Lower leg skin (tissue), 4 donors: ENCODE measurements around the gene BAIAP2. TPM values are rescaled to one million over a fixed set of nuclear protein-coding genes. Genes with fewer than 3 reads are reported as not detected.

ENCODE experiments used
- DNase-seq, 2 donors: peaks; one replicate each; pipeline ENCODE4 v3.0.0-alpha.2; 2019; ENCODE audit warnings: low spot score in 2 of 2
- H3K4me3 ChIP-seq: fragments of 200-600 bp; sonication (generic); 2 replicates; pipeline ENCODE4 v1.5.1; 2017; ENCODE audit warnings: mild to moderate bottlenecking, low read depth; ENCODE audit not compliant: poor library complexity, severe bottlenecking
- CTCF ChIP-seq, 3 donors: fragments of 450-650 bp; IDR thresholded peaks; one replicate each; pipeline ENCODE4 v1.5.1; 2016; ENCODE audit warnings: antibody characterized with exemption in 3 of 3, mild to moderate bottlenecking in 3 of 3, moderate library complexity in 2 of 3
- POLR2A ChIP-seq, 2 donors: fragments of 450-650 bp; IDR thresholded peaks; one replicate each; pipeline ENCODE4 v1.6.1; 2016 to 2017; ENCODE audit warnings: antibody characterized with exemption in 2 of 2, mild to moderate bottlenecking in 1 of 2, moderate library complexity in 1 of 2
- WGBS, 2 donors: methylation state at CpG; one replicate each; pipeline ENCODE4 v1.1.5; 2018; 5-methylcytosine and 5-hydroxymethylcytosine counted together
- intact Hi-C: fragments of 100-400 bp; cut with DNase I; formaldehyde crosslinking; loops from one replicate; pipeline ENCODE4 v1.15.0; 2023; ENCODE audit warnings: low total_unique reads
- total RNA-seq, 4 donors: library from RNA; depleted of rRNA; stranded (reverse); fragments of >200 nt; gene quantifications; one replicate each; pipeline ENCODE4 v1.1.0, GENCODE V29; 2016

Gene BAIAP2
- total RNA-seq, 4 donors from 2014 or later: 190 to 308 (median 224) TPM

GRCh38 chr17:81058263-81058871, 23.4 kb downstream of the BAIAP2 start:
- WGBS, 2 donors: 58 to 60% methylated on average over 22 to 23 of the region's 23 CpGs
- no peak for DNase-seq
- intact Hi-C loops: no loop called here
- TF ChIP-seq POLR2A (IDR thresholded peaks at IDR 0.05): no peak
- TF ChIP-seq CTCF (IDR thresholded peaks at IDR 0.05): no peak
- H3K4me3 ChIP-seq: no peak overlapping the region

GRCh38 chr17:81059026-81059425, 24.1 kb downstream of the BAIAP2 start:
- no peak for TF ChIP-seq CTCF (IDR thresholded peaks at IDR 0.05)
- no peak for TF ChIP-seq POLR2A (IDR thresholded peaks at IDR 0.05)
- intact Hi-C loops: no loop called here
- 51 to 78% methylated on average over 20 to 22 of the region's 23 CpGs for WGBS, 2 donors
- no peak for DNase-seq
- no peak overlapping the region for H3K4me3 ChIP-seq

- no peak for DNase-seq
- intact Hi-C loops: no loop called here
- 57 to 72% methylated on average over 10 of the region's 10 CpGs for WGBS, 2 donors
- H3K4me3 ChIP-seq: no peak overlapping the region
- TF ChIP-seq POLR2A (IDR thresholded peaks at IDR 0.05): no peak
- no peak for TF ChIP-seq CTCF (IDR thresholded peaks at IDR 0.05)
These were observed 25.5 kb downstream of the BAIAP2 start for GRCh38 chr17:81060416-81060815.

GRCh38 chr17:81061027-81061735, 26.2 kb downstream of the BAIAP2 start:
- intact Hi-C loops: no loop called here
- WGBS, 2 donors: 94% methylated on average over 28 of the region's 28 CpGs
- no peak overlapping the region for H3K4me3 ChIP-seq
- TF ChIP-seq CTCF (IDR thresholded peaks at IDR 0.05) (no peak), POLR2A (IDR thresholded peaks at IDR 0.05) (no peak)
- no peak for DNase-seq

GRCh38 chr17:81062014-81062780, 27.2 kb downstream of the BAIAP2 start:
- WGBS, 2 donors: 92% methylated on average over 19 of the region's 19 CpGs
- no peak for TF ChIP-seq CTCF (IDR thresholded peaks at IDR 0.05)
- no peak for TF ChIP-seq POLR2A (IDR thresholded peaks at IDR 0.05)
- no peak for DNase-seq
- intact Hi-C loops: no loop called here
- no peak overlapping the region for H3K4me3 ChIP-seq
